Measurements from ENCODE around the gene PRPF19. TPM values are rescaled to one million over a fixed set of nuclear protein-coding genes. Genes with fewer than 3 reads are reported as not detected.

PRPF19 gene
- total and polyA plus RNA-seq, 2 of the 8 experiments (the other 6 are each of a cell fraction or from before 2014, with no cell fraction given): 107 to 141 TPM

GRCh38 chr11:60950024-60950423 is 43.6 kb upstream of the PRPF19 start:
- no peak overlapping the region; the same call in 1 of the 2 replicates for H2BK12ac ChIP-seq (ENCODE audit: low read depth, low read length)
- H3K14ac ChIP-seq (ENCODE audit: insufficient read length): no peak overlapping the region
- no peak overlapping the region for H4K8ac ChIP-seq (ENCODE audit: extremely low read depth, insufficient read depth, low read length)
- 0 out of 8 replicates have a peak, but pooled peaks cover 0 to 2% (median 0%) of the 10 kb centered on the region in 4 experiments for H3K36me3 ChIP-seq (ENCODE audit: control insufficient read depth in 2 of 4, insufficient read depth in 4 of 4, low read length in 3 of 4)
- H3K79me1 ChIP-seq (ENCODE audit: low read depth, low read length): no peaks in the 10 kb centered on the region
- no peak overlapping the region; the same call in 1 of the 2 replicates for H2BK15ac ChIP-seq (ENCODE audit: low read length)
- no peak overlapping the region for H2AFZ ChIP-seq (ENCODE audit: low read length)
- no peak overlapping the region for H3K4ac ChIP-seq (replicated peaks; ENCODE audit: insufficient read length, low read depth, low read length)
- H3K79me2 ChIP-seq (ENCODE audit: control insufficient read depth in 1 of 2, insufficient read depth in 2 of 2, low read length in 2 of 2): peaks cover 0 to 2% of the 10 kb centered on the region in 2 experiments; a peak in 1 of 4 replicates
- no peak overlapping the region for H3K18ac ChIP-seq (ENCODE audit: extremely low read depth, low read length)
- peak overlapping the region; percentile 89 to 92 for H3K4me2 ChIP-seq (ENCODE audit: insufficient read depth in 1 of 2, low read depth in 2 of 2, low read length in 2 of 2)
- no peaks in the 10 kb centered on the region for H3K9me3 ChIP-seq (ENCODE audit: insufficient read depth in 2 of 2, low read depth in 1 of 2, low read length in 1 of 2)
- no peak overlapping the region for H2BK120ac ChIP-seq (replicated peaks; ENCODE audit: low read depth, low read length)
- no peak overlapping the region for H3K56ac ChIP-seq (replicated peaks; ENCODE audit: insufficient read length, low read depth, low read length)
- DNase-seq (ENCODE audit: low read depth in 1 of 2, low spot score in 2 of 2) (no peak), FAIRE-seq (no peak)
- peaks cover 15% of the 10 kb centered on the region; the same call in 1 of the 2 replicates for H3K23me2 ChIP-seq (ENCODE audit: low read depth, low read length)
- ChIA-PET CTCF (ENCODE audit: partially characterized antibody) (interaction anchor here (0.9 to 1.4 kb wide), 8 partner anchors 9 to 237 kb away, joined by 3 to 5 read pairs (median 4); no protein-coding TSS in a partner anchor), POLR2A (ENCODE audit: partially characterized antibody) (interaction anchor here (0.7 to 2.5 kb wide), 7 partner anchors 7 to 107 kb away, joined by 3 to 10 read pairs (median 3); partner anchors contain the start of gene PRPF19)
- H4K91ac ChIP-seq (replicated peaks; ENCODE audit: insufficient read length, low read length): peak overlapping the region; percentile 7
- H3K27me3 ChIP-seq (replicated peaks in 1 of 4; ENCODE audit: control insufficient read depth in 3 of 4, extremely low read depth in 1 of 4, insufficient read depth in 3 of 4, low read length in 3 of 4): peaks cover 0 to 15% (median 8%) of the 10 kb centered on the region in 4 experiments; a peak in 4 of 7 replicates
- no peak overlapping the region for H3K9ac ChIP-seq (replicated peaks in 1 of 4; ENCODE audit: extremely low read depth in 1 of 4, low read depth in 3 of 4, low read length in 3 of 4)
- WGBS, 2 experiments (ENCODE audit: extremely low coverage in 1 of 2, insufficient coverage in 1 of 2, insufficient read length in 1 of 2, insufficient replicate concordance in 2 of 2, low coverage in 1 of 2, low lambda C conversion rate in 2 of 2, missing lambda C conversion rate in 1 of 2): 83% methylated on average over 6 of the region's 6 CpGs; no CpG with 5 or more reads in 1 of the 2 experiments
- H4K5ac ChIP-seq (ENCODE audit: insufficient read length, low read depth, low read length): no peak overlapping the region
- H2AK5ac ChIP-seq (ENCODE audit: low read depth, low read length): no peak overlapping the region
- peaks cover 0 to 23% (median 14%) of the 10 kb centered on the region in 4 experiments; a peak in 6 of 7 replicates for H3K4me1 ChIP-seq (replicated peaks in 1 of 4; ENCODE audit: control insufficient read depth in 3 of 4, insufficient read depth in 4 of 4, low read length in 3 of 4)
- no peak overlapping the region for H2BK20ac ChIP-seq (ENCODE audit: low read length)
- H3K27ac ChIP-seq (ENCODE audit: low read depth, low read length): no peak overlapping the region
- no peak overlapping the region for H3K23ac ChIP-seq (ENCODE audit: insufficient read length)
- H3K4me3 ChIP-seq (ENCODE audit: extremely low read depth in 1 of 4, insufficient read depth in 2 of 4, low read depth in 3 of 4, low read length in 4 of 4): peak overlapping the region in 1 of 4 experiments; percentile 66; a peak in 2 of 8 replicates
- TF ChIP-seq BACH1 (IDR thresholded peaks at IDR 0.05; ENCODE audit: low read length) (no peak), GABPA (IDR thresholded peaks at IDR 0.05; ENCODE audit: borderline replicate concordance, insufficient read depth, low read length) (no peak), RFX5 (IDR thresholded peaks at IDR 0.05; ENCODE audit: borderline replicate concordance, low read depth, low read length) (no peak), SAP30 (IDR thresholded peaks at IDR 0.05; ENCODE audit: insufficient read depth, insufficient replicate concordance, low read length) (no peak)
- H4K20me1 ChIP-seq (replicated peaks in 1 of 2; ENCODE audit: control insufficient read depth in 1 of 2, insufficient read depth in 2 of 2, low read length in 2 of 2): peaks cover 0 to 3% of the 10 kb centered on the region in 2 experiments
- no peak overlapping the region for H2BK5ac ChIP-seq (ENCODE audit: low read depth, low read length)
